IMR-90 (cell line): Measurements from ENCODE around the gene PHOSPHO1. TPM values are rescaled to one million over a fixed set of nuclear protein-coding genes. Genes with fewer than 3 reads are reported as not detected.

ENCODE experiments used
- ATAC-seq: fragments of 200-7000 bp; cut with Tn5 transposase; 2 replicates; pipeline ENCODE4 v1.9.1; 2020; ENCODE audit warnings: low read depth, mild to moderate bottlenecking, moderate library complexity
- BruUV-seq: library from RNA; stranded (reverse); fragments of 400-500 nt; replicated peaks from 2 replicates; lab custom pipeline; 2021; lab: Mats Ljungman, UMichigan
- CTCF ChIA-PET: fragments of 300-600 bp; formaldehyde crosslinking; extraction: SDS; loops from one replicate; lab custom pipeline; 2021; ENCODE audit warnings: antibody characterized with exemption; lab: Yijun Ruan, JAX
- POLR2A ChIA-PET: fragments of 300-600 bp; sonication (Branson Sonifier 250); formaldehyde crosslinking; loops from one replicate; lab custom pipeline; 2022; ENCODE audit warnings: antibody characterized with exemption; ENCODE audit not compliant: unreplicated experiment; lab: Charles Lee
- DNase-seq: peaks from one replicate; pipeline ENCODE4 v3.0.0; 2013
- H2AFZ ChIP-seq: replicated peaks from 2 replicates; pipeline ENCODE3; 2013; ENCODE audit warnings: low read length, mild to moderate bottlenecking; ENCODE audit not compliant: poor library complexity
- H2AK5ac ChIP-seq: 2 replicates; pipeline ENCODE4 v1.6.1; 2013; ENCODE audit warnings: low read depth, low read length, inconsistent platforms
- H2AK9ac ChIP-seq: replicated peaks from 2 replicates; pipeline ENCODE3; 2013; ENCODE audit warnings: mild to moderate bottlenecking, low read depth, low read length, moderate library complexity; ENCODE audit not compliant: poor library complexity
- H2BK120ac ChIP-seq: 2 replicates; pipeline ENCODE4 v1.6.1; 2013; ENCODE audit warnings: low read depth, low read length, inconsistent platforms
- H2BK15ac ChIP-seq: 3 replicates; pipeline ENCODE4 v1.6.1; 2013; ENCODE audit warnings: low read depth, low read length, inconsistent platforms
- H2BK20ac ChIP-seq: 2 replicates; pipeline ENCODE4 v1.6.1; 2013; ENCODE audit warnings: low read depth, mild to moderate bottlenecking, inconsistent platforms, low read length, moderate library complexity
- H2BK5ac ChIP-seq: 2 replicates; pipeline ENCODE4 v1.6.1; 2013; ENCODE audit warnings: mild to moderate bottlenecking, low read depth, low read length, inconsistent platforms; ENCODE audit not compliant: poor library complexity, severe bottlenecking
- H3K14ac ChIP-seq: replicated peaks from 2 replicates; pipeline ENCODE4 v1.6.1; 2013; ENCODE audit warnings: low read depth, low read length, inconsistent platforms
- H3K18ac ChIP-seq: 2 replicates; pipeline ENCODE4 v1.6.1; 2013; ENCODE audit warnings: low read depth, low read length, control low read depth
- H3K23ac ChIP-seq: 2 replicates; pipeline ENCODE4 v1.6.1; 2013; ENCODE audit warnings: low read depth, low read length, inconsistent platforms
- H3K27ac ChIP-seq: 2 replicates; pipeline ENCODE4 v1.5.1; 2013; ENCODE audit warnings: mild to moderate bottlenecking, control low read depth, low read length; ENCODE audit not compliant: insufficient read depth
- H3K27me3 ChIP-seq: 2 replicates; pipeline ENCODE4 v1.6.1; 2013; ENCODE audit warnings: low read length; ENCODE audit not compliant: control insufficient read depth, insufficient read depth
- H3K36me3 ChIP-seq: 2 replicates; pipeline ENCODE4 v1.6.1; 2013; ENCODE audit warnings: low read length, mixed read lengths; ENCODE audit not compliant: control insufficient read depth, insufficient read depth
- H3K4ac ChIP-seq: 2 replicates; pipeline ENCODE4 v1.6.1; 2013; ENCODE audit warnings: low read depth, low read length, inconsistent platforms
- H3K4me1 ChIP-seq: 2 replicates; pipeline ENCODE4 v1.6.1; 2013; ENCODE audit warnings: low read length, mixed read lengths; ENCODE audit not compliant: control insufficient read depth, insufficient read depth
- H3K4me2 ChIP-seq: 2 replicates; pipeline ENCODE4 v1.6.1; 2013; ENCODE audit warnings: low read depth, mild to moderate bottlenecking, control low read depth, low read length, moderate library complexity
- H3K4me3 ChIP-seq: 2 replicates; pipeline ENCODE4 v1.5.1; 2013; ENCODE audit warnings: low read depth, mild to moderate bottlenecking, control low read depth, low read length, moderate library complexity; ENCODE audit not compliant: insufficient read depth
- H3K56ac ChIP-seq: 2 replicates; pipeline ENCODE4 v1.6.1; 2013; ENCODE audit warnings: low read length, inconsistent platforms; ENCODE audit not compliant: insufficient read depth; ENCODE audit errors: extremely low read depth
- H3K79me1 ChIP-seq, 2 experiments: 2 replicates each; pipeline ENCODE4 v1.6.1; 2013; ENCODE audit warnings: low read length in 2 of 2, inconsistent platforms in 1 of 2, low read depth in 1 of 2
- H3K9ac ChIP-seq: 2 replicates; pipeline ENCODE4 v1.6.1; 2013; ENCODE audit warnings: low read depth, low read length, control low read depth
- H3K9me1 ChIP-seq: 2 replicates; pipeline ENCODE4 v1.6.1; 2013; ENCODE audit warnings: low read length, inconsistent platforms; ENCODE audit not compliant: insufficient read depth
- H3K9me3 ChIP-seq: 2 replicates; pipeline ENCODE4 v1.6.1; 2013; ENCODE audit warnings: low read length; ENCODE audit not compliant: control insufficient read depth, insufficient read depth
- H4K20me1 ChIP-seq: 2 replicates; pipeline ENCODE4 v1.6.1; 2013; ENCODE audit warnings: low read length, inconsistent platforms; ENCODE audit not compliant: insufficient read depth
- H4K5ac ChIP-seq: 2 replicates; pipeline ENCODE4 v1.6.1; 2013; ENCODE audit warnings: mild to moderate bottlenecking, low read depth, low read length, control low read depth
- H4K8ac ChIP-seq, 2 experiments: 2 replicates each; pipeline ENCODE4 v1.6.1; 2013; ENCODE audit warnings: low read depth in 2 of 2, low read length in 2 of 2, control low read depth in 1 of 2, inconsistent platforms in 1 of 2
- H4K91ac ChIP-seq: 2 replicates; pipeline ENCODE4 v1.6.1; 2013; ENCODE audit warnings: low read depth, low read length, inconsistent platforms; ENCODE audit not compliant: insufficient read depth
- BHLHE40 ChIP-seq: fragments of 150-350 bp; IDR thresholded peaks from 2 replicates; pipeline ENCODE4 v1.6.1; 2016; ENCODE audit warnings: mild to moderate bottlenecking, low read depth, low read length
- CEBPB ChIP-seq: IDR thresholded peaks from 2 replicates; pipeline ENCODE4 v1.6.1; 2012; ENCODE audit warnings: low read depth, low read length, improper control_type of control experiment
- CHD1 ChIP-seq: IDR thresholded peaks from 2 replicates; pipeline ENCODE4 v1.6.1; 2012; ENCODE audit warnings: low read depth, low read length, improper control_type of control experiment
- FOS ChIP-seq: fragments of 150-350 bp; IDR thresholded peaks from 2 replicates; pipeline ENCODE4 v1.6.1; 2016; ENCODE audit warnings: low read depth, low read length
- MAFK ChIP-seq: IDR thresholded peaks from 2 replicates; pipeline ENCODE4 v1.6.1; 2012; ENCODE audit warnings: low read depth, low read length, improper control_type of control experiment
- MAZ ChIP-seq: IDR thresholded peaks from 2 replicates; pipeline ENCODE4 v1.6.1; 2012; ENCODE audit warnings: low read depth, mild to moderate bottlenecking, low read length, improper control_type of control experiment, moderate library complexity, borderline replicate concordance
- MXI1 ChIP-seq: IDR thresholded peaks from 2 replicates; pipeline ENCODE4 v1.6.1; 2012; ENCODE audit warnings: low read depth, mild to moderate bottlenecking, low read length, moderate library complexity, borderline replicate concordance
- NFE2L2 ChIP-seq: fragments of 150-350 bp; IDR thresholded peaks from 2 replicates; pipeline ENCODE4 v1.6.1; 2016; ENCODE audit warnings: low read depth, mild to moderate bottlenecking, low read length
- POLR2A ChIP-seq: IDR thresholded peaks from 2 replicates; pipeline ENCODE4 v1.6.1; 2012; ENCODE audit warnings: mild to moderate bottlenecking, low read depth, low read length
- RAD21 ChIP-seq: IDR thresholded peaks from 2 replicates; pipeline ENCODE4 v1.6.1; 2012; ENCODE audit warnings: low read length, improper control_type of control experiment
- RCOR1 ChIP-seq: IDR thresholded peaks from 2 replicates; pipeline ENCODE4 v1.6.1; 2012; ENCODE audit warnings: mild to moderate bottlenecking, low read length, improper control_type of control experiment; ENCODE audit not compliant: insufficient replicate concordance
- RFX5 ChIP-seq: IDR thresholded peaks from 2 replicates; pipeline ENCODE4 v1.8.0; 2012; ENCODE audit warnings: low read depth, mild to moderate bottlenecking, low read length, moderate library complexity
- SMC3 ChIP-seq: fragments of 150-350 bp; IDR thresholded peaks from 2 replicates; pipeline ENCODE4 v1.6.1; 2016; ENCODE audit warnings: low read depth, mild to moderate bottlenecking, antibody characterized with exemption, low read length, moderate library complexity
- WGBS, 2 experiments: methylation state at CpG; one replicate each; pipeline versions ENCODE4 v1.1.5 to v1.1.7; 2013; ENCODE audit warnings: missing lambda C conversion rate in 2 of 2; ENCODE audit not compliant: insufficient read length in 1 of 2; ENCODE audit errors: extremely low coverage in 2 of 2; 5-methylcytosine and 5-hydroxymethylcytosine counted together
- dilution Hi-C: fragments of 300-500 bp; cut with HindIII; formaldehyde crosslinking; loops from one replicate; pipeline ENCODE4 v1.14.3; 2018; ENCODE audit warnings: low sequenced_read_pairs; ENCODE audit not compliant: unreplicated experiment
- in situ Hi-C: fragments of 300-500 bp; cut with MboI; formaldehyde crosslinking; loops from 3 replicates; pipeline ENCODE4 v1.14.3; 2019; ENCODE audit warnings: low sequenced_read_pairs, inconsistent platforms, mixed read lengths
- intact Hi-C: fragments of 100-400 bp; cut with micrococcal nuclease; formaldehyde crosslinking; loops from 2 replicates; pipeline ENCODE4 v1.10.0; 2022
- polyA plus RNA-seq, 3 experiments: library from polyadenylated mRNA; depleted of rRNA; stranded (reverse); fragments of >200 nt; gene quantifications; 2 replicates each; pipeline ENCODE4 v1.2.3, GENCODE V29; 2012; ENCODE audit warnings: low replicate concordance in 1 of 3
- total RNA-seq: library from RNA; depleted of rRNA; stranded (reverse); fragments of >200 nt; gene quantifications from 2 replicates; pipeline ENCODE4 v1.2.3, GENCODE V29; 2012
- TF ChIP-seq, protein P1 (sequence below): fragments of 150-350 bp; IDR thresholded peaks from 2 replicates; pipeline ENCODE4 v1.6.1; 2017; ENCODE audit warnings: mild to moderate bottlenecking, antibody characterized with exemption, low read length, low read depth
- TF ChIP-seq, protein P2 (sequence below): fragments of 150-350 bp; IDR thresholded peaks from 2 replicates; pipeline ENCODE4 v1.6.1; 2016; ENCODE audit warnings: low read depth, mild to moderate bottlenecking, low read length, moderate library complexity, borderline replicate concordance
- TF ChIP-seq, protein P3 (sequence below): conservative IDR thresholded peaks from 2 replicates; pipeline ENCODE4 v1.5.1; 2012; ENCODE audit warnings: mild to moderate bottlenecking, low read depth, low read length, improper control_type of control experiment

PHOSPHO1 gene
- total and polyA plus RNA-seq, 2 of the 4 experiments (the other 2 are of a cell fraction) = under 0.01 to 0.48 TPM

DNA sequence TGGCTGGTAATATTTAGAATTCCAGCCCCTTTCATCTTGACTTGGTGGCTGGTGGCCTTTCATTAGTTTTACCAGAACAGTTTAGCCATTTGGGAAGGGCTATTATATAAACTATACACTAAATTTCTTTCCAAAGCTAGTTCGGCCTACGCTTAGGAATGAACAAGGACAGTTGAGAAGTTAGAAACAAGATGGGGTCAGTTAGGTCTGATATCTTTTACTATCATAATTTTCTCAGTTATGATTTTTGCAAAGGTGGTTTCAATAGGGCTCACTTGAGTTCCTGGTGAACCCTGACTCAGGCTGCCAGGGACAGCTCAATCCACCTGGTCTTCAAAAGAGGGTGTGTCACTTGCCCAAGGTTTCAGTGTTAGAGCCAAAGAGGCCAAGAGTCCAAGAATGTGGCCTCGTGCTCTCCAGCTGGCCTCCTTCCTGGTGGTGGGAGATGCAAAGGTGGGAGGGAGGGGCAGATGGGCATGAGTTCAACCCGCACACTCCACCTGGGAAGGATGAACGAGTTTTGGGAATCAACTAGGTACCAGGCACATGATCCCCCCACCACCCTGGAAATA lies 4.0 kb upstream of the PHOSPHO1 start:
- TF ChIP-seq RAD21 (no peak), RCOR1 (no peak), FOS (no peak), CHD1 (no peak), MAZ (no peak), NFE2L2 (no peak), RFX5 (no peak), MXI1 (no peak), POLR2A (no peak), MAFK (no peak), CEBPB (no peak), SMC3 (no peak), BHLHE40 (no peak)
- TF ChIP-seq, protein P1, sequence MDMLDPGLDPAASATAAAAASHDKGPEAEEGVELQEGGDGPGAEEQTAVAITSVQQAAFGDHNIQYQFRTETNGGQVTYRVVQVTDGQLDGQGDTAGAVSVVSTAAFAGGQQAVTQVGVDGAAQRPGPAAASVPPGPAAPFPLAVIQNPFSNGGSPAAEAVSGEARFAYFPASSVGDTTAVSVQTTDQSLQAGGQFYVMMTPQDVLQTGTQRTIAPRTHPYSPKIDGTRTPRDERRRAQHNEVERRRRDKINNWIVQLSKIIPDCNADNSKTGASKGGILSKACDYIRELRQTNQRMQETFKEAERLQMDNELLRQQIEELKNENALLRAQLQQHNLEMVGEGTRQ = no peak
- TF ChIP-seq, protein P2, sequence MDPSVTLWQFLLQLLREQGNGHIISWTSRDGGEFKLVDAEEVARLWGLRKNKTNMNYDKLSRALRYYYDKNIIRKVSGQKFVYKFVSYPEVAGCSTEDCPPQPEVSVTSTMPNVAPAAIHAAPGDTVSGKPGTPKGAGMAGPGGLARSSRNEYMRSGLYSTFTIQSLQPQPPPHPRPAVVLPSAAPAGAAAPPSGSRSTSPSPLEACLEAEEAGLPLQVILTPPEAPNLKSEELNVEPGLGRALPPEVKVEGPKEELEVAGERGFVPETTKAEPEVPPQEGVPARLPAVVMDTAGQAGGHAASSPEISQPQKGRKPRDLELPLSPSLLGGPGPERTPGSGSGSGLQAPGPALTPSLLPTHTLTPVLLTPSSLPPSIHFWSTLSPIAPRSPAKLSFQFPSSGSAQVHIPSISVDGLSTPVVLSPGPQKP = no peak
- TF ChIP-seq, protein P3, sequence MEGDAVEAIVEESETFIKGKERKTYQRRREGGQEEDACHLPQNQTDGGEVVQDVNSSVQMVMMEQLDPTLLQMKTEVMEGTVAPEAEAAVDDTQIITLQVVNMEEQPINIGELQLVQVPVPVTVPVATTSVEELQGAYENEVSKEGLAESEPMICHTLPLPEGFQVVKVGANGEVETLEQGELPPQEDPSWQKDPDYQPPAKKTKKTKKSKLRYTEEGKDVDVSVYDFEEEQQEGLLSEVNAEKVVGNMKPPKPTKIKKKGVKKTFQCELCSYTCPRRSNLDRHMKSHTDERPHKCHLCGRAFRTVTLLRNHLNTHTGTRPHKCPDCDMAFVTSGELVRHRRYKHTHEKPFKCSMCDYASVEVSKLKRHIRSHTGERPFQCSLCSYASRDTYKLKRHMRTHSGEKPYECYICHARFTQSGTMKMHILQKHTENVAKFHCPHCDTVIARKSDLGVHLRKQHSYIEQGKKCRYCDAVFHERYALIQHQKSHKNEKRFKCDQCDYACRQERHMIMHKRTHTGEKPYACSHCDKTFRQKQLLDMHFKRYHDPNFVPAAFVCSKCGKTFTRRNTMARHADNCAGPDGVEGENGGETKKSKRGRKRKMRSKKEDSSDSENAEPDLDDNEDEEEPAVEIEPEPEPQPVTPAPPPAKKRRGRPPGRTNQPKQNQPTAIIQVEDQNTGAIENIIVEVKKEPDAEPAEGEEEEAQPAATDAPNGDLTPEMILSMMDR = no peak
- Histone ChIP-seq H2BK120ac (no peak overlapping the region), H3K14ac (no peak overlapping the region), H3K36me3 (no peaks in the 10 kb centered on the region), H3K56ac (no peak overlapping the region), H2AK5ac (no peak overlapping the region), H3K4ac (no peak overlapping the region), H3K4me1 (no peaks in the 10 kb centered on the region), H2AK9ac (no peak overlapping the region), H4K91ac (no peak overlapping the region), H4K5ac (no peak overlapping the region), H2BK15ac (no peak overlapping the region), H3K79me1 (no peaks in the 10 kb centered on the region), H3K9me1 (no peaks in the 10 kb centered on the region), H3K9ac (no peak overlapping the region), H2BK5ac (no peak overlapping the region), H3K27me3 (peaks cover 29% of the 10 kb centered on the region), H2AFZ (no peak overlapping the region), H2BK20ac (no peak overlapping the region), H3K9me3 (no peaks in the 10 kb centered on the region), H3K4me3 (no peak overlapping the region), H4K8ac (no peak overlapping the region), H4K20me1 (no peaks in the 10 kb centered on the region), H3K27ac (no peak overlapping the region), H3K23ac (no peak overlapping the region), H3K4me2 (no peak overlapping the region), H3K18ac (no peak overlapping the region)
- DNase-seq (no peak), ATAC-seq (no peak)
- dilution Hi-C loops = no loop called here
- intact Hi-C loops = loop anchor here (5.0 kb wide), 1 partner anchor 58 kb away; no protein-coding TSS in a partner anchor
- in situ Hi-C loops = no loop called here
- ChIA-PET CTCF (no interaction called here), POLR2A (interaction anchor here (1.0 kb wide), 1 partner anchor 26 kb away, joined by 4 read pairs; no protein-coding TSS in a partner anchor)
- no TSS peak for BruUV-seq
- WGBS, 2 experiments = no CpG with 5 or more reads among the region's 5 CpGs
